Measurements from ENCODE around the gene VDAC1.

DNA sequence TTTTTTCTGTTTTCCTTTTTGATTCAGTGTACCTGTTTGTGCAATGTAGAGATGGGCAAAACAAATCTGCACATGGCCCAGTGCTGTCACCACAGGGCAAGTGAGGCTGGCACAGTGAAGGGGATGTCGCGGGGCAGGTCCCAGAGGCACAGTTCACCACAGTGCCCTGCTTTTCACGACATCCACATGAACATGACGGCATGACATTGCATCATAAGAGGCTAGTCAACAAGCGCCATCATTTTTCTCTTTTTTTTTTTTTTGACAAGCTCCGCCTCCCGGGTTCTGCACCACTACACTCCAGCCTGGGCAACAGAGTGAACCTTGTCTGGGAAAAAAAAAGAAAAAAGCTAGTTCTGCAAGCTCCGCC lies 42.9 kb upstream of the VDAC1 start:
- TF ChIP-seq, protein P1, sequence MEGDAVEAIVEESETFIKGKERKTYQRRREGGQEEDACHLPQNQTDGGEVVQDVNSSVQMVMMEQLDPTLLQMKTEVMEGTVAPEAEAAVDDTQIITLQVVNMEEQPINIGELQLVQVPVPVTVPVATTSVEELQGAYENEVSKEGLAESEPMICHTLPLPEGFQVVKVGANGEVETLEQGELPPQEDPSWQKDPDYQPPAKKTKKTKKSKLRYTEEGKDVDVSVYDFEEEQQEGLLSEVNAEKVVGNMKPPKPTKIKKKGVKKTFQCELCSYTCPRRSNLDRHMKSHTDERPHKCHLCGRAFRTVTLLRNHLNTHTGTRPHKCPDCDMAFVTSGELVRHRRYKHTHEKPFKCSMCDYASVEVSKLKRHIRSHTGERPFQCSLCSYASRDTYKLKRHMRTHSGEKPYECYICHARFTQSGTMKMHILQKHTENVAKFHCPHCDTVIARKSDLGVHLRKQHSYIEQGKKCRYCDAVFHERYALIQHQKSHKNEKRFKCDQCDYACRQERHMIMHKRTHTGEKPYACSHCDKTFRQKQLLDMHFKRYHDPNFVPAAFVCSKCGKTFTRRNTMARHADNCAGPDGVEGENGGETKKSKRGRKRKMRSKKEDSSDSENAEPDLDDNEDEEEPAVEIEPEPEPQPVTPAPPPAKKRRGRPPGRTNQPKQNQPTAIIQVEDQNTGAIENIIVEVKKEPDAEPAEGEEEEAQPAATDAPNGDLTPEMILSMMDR (conservative IDR thresholded peaks at IDR 0.05 in 1 of 2, IDR thresholded peaks at IDR 0.05 in 1 of 2; ENCODE audit: extremely low read depth in 1 of 2, insufficient read depth in 1 of 2, low read depth in 1 of 2, low read length in 2 of 2): no peak
- TF ChIP-seq EZH2 (IDR thresholded peaks at IDR 0.05; ENCODE audit: borderline replicate concordance, low read length): no peak

Measured in mammary epithelial cell (primary cell).